ENCODE measurements around the gene MORC1. TPM values are rescaled to one million over a fixed set of nuclear protein-coding genes. Genes with fewer than 3 reads are reported as not detected.

Gene MORC1
- total RNA-seq, 1 experiment from 2014 or later: not detected

GRCh38 chr3:108953700-108954099, 164.2 kb downstream of the MORC1 start, which contains the start of gene GUCA1C:
Gene GUCA1C, minus strand, starts transcription at chr3:108953879. Its CDS starts 117 bp downstream, at chr3:108953762.
- BruUV-seq (replicated peaks): no TSS peak
- no peak within 1 kb of the TSS for H3K4me3 Mint-ChIP-seq (ENCODE audit: unreplicated experiment)

GRCh38 chr3:108953210-108953609, 164.7 kb downstream of the MORC1 start:
- no peak for DNase-seq
- no peak overlapping the region for H3K27ac Mint-ChIP-seq (ENCODE audit: unreplicated experiment)
- Histone ChIP-seq H3K27me3 (replicated peaks; ENCODE audit: control insufficient read depth, insufficient read depth, low read length) (no peaks in the 10 kb centered on the region), H3K4me3 (ENCODE audit: low read depth, low read length) (no peak overlapping the region), H3K36me3 (ENCODE audit: control insufficient read depth, insufficient read depth, low read length) (no peaks in the 10 kb centered on the region), H3K9me3 (no peaks in the 10 kb centered on the region), H3K4me1 (no peaks in the 10 kb centered on the region)
- H3K36me3 Mint-ChIP-seq (ENCODE audit: insufficient read depth, unreplicated experiment): no peaks in the 10 kb centered on the region
- H3K9me3 Mint-ChIP-seq (ENCODE audit: unreplicated experiment): peaks cover 5% of the 10 kb centered on the region
- H3K4me3 Mint-ChIP-seq (ENCODE audit: unreplicated experiment): no peak overlapping the region
- intact Hi-C loops (cut with micrococcal nuclease; ENCODE audit: unreplicated experiment): no loop called here
- ChIA-PET POLR2A (no interaction called here), CTCF (no interaction called here)
- TF ChIP-seq, protein P1, sequence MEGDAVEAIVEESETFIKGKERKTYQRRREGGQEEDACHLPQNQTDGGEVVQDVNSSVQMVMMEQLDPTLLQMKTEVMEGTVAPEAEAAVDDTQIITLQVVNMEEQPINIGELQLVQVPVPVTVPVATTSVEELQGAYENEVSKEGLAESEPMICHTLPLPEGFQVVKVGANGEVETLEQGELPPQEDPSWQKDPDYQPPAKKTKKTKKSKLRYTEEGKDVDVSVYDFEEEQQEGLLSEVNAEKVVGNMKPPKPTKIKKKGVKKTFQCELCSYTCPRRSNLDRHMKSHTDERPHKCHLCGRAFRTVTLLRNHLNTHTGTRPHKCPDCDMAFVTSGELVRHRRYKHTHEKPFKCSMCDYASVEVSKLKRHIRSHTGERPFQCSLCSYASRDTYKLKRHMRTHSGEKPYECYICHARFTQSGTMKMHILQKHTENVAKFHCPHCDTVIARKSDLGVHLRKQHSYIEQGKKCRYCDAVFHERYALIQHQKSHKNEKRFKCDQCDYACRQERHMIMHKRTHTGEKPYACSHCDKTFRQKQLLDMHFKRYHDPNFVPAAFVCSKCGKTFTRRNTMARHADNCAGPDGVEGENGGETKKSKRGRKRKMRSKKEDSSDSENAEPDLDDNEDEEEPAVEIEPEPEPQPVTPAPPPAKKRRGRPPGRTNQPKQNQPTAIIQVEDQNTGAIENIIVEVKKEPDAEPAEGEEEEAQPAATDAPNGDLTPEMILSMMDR (IDR thresholded peaks at IDR 0.05; ENCODE audit: insufficient read depth in 1 of 2, low read depth in 1 of 2, low read length in 1 of 2, severe bottlenecking in 1 of 2, unreplicated experiment in 1 of 2): no peak
- no peaks in the 10 kb centered on the region for H3K27me3 Mint-ChIP-seq (ENCODE audit: insufficient read depth, unreplicated experiment)
- peaks cover under 1% of the 10 kb centered on the region for H3K4me1 Mint-ChIP-seq (ENCODE audit: low read depth, unreplicated experiment)
- BruUV-seq (replicated peaks): no TSS peak

More at GRCh38 chr3:108953700-108954099, 164.2 kb downstream of the MORC1 start, which contains the start of gene GUCA1C:
- no peak within 1 kb of the TSS for H3K4me3 ChIP-seq (ENCODE audit: low read depth, low read length)
- TF ChIP-seq, protein P1 (IDR thresholded peaks at IDR 0.05; ENCODE audit: insufficient read depth in 1 of 2, low read depth in 1 of 2, low read length in 1 of 2, severe bottlenecking in 1 of 2, unreplicated experiment in 1 of 2): no peak
- intact Hi-C loops (cut with micrococcal nuclease; ENCODE audit: unreplicated experiment): no loop called here
- no peaks in the 10 kb centered on the region for H3K27me3 ChIP-seq (replicated peaks; ENCODE audit: control insufficient read depth, insufficient read depth, low read length)
- POLR2A ChIA-PET: no interaction called here
- Mint-ChIP-seq H3K9me3 (ENCODE audit: unreplicated experiment) (no peaks in the 10 kb centered on the region), H3K27ac (ENCODE audit: unreplicated experiment) (no peak within 1 kb of the TSS), H3K27me3 (ENCODE audit: insufficient read depth, unreplicated experiment) (no peaks in the 10 kb centered on the region), H3K4me1 (ENCODE audit: low read depth, unreplicated experiment) (no peaks in the 10 kb centered on the region), H3K36me3 (ENCODE audit: insufficient read depth, unreplicated experiment) (no peaks in the 10 kb centered on the region)
- no peaks in the 10 kb centered on the region for H3K9me3 ChIP-seq
- CTCF ChIA-PET: no interaction called here
- H3K4me1 ChIP-seq: no peaks in the 10 kb centered on the region
- no peak for DNase-seq
- H3K36me3 ChIP-seq (ENCODE audit: control insufficient read depth, insufficient read depth, low read length): no peaks in the 10 kb centered on the region

DNA sequence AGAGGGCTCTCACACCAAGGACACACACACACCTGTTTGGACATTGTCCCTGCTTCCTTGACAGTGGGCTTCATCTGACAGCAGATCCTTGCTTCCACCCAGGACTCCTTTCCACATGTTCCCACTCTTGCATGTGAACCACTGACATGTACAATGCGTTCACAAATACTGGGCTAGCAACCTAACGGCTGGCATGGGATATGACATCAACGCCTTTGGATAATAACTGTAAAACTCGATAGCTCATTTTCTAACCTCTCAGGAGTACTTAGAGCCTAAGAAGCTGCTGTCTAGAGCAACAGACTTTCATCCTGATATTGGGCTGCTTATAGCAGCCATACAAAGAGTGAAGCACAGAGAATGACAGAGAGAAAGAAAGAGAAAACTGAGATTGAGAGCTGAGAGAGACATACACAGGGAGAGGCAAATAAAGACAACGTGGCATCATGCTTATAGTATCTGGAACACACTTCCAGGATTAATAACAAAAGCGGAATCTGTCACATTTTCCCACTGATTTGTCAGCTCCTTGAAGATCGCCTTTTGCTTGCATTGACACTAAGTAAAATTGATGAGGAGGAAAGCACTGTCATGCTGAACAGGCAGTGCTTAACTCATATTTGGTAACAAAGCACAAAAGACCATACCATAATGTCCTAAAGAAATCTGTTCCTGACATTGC, 166.0 kb downstream of the MORC1 start:
- H3K4me3 Mint-ChIP-seq (ENCODE audit: unreplicated experiment): no peak overlapping the region
- intact Hi-C loops (cut with micrococcal nuclease; ENCODE audit: unreplicated experiment): no loop called here
- H3K27me3 ChIP-seq (replicated peaks; ENCODE audit: control insufficient read depth, insufficient read depth, low read length): no peaks in the 10 kb centered on the region
- TF ChIP-seq, protein P1 (IDR thresholded peaks at IDR 0.05; ENCODE audit: insufficient read depth in 1 of 2, low read depth in 1 of 2, low read length in 1 of 2, severe bottlenecking in 1 of 2, unreplicated experiment in 1 of 2): no peak
- ChIA-PET CTCF (no interaction called here), POLR2A (no interaction called here)
- no TSS peak for BruUV-seq (replicated peaks)
- H3K4me3 ChIP-seq (ENCODE audit: low read depth, low read length): no peak overlapping the region
- no peaks in the 10 kb centered on the region for H3K36me3 ChIP-seq (ENCODE audit: control insufficient read depth, insufficient read depth, low read length)
- H3K36me3 Mint-ChIP-seq (ENCODE audit: insufficient read depth, unreplicated experiment): no peaks in the 10 kb centered on the region
- no peaks in the 10 kb centered on the region for H3K4me1 ChIP-seq
- H3K4me1 Mint-ChIP-seq (ENCODE audit: low read depth, unreplicated experiment): peaks cover 5% of the 10 kb centered on the region
- DNase-seq: no peak
- no peaks in the 10 kb centered on the region for H3K9me3 ChIP-seq
- peaks cover 10% of the 10 kb centered on the region for H3K9me3 Mint-ChIP-seq (ENCODE audit: unreplicated experiment)
- no peaks in the 10 kb centered on the region for H3K27me3 Mint-ChIP-seq (ENCODE audit: insufficient read depth, unreplicated experiment)
- no peak overlapping the region for H3K27ac Mint-ChIP-seq (ENCODE audit: unreplicated experiment)
